Activated T-helper 2 cell treated with anti-CD3 and anti-CD28 coated beads, Interferon-gamma antibody, Interleukin-2, Interleukin-4, amounts not matched to agents 10 μg/mL and 5 μg/mL and 100 μg/mL, durations not matched to agents 14 hours and 24 hours and 36 hours (primary cell): ENCODE results near the gene TFRC. TPM values are rescaled to one million over a fixed set of nuclear protein-coding genes. Genes with fewer than 3 reads are reported as not detected.
"Not testable (repeated sequence)": the region's sequence is repeated elsewhere in the genome, so short reads cannot be mapped to it uniquely, and the experiment has no call there.

Source experiments
- DNase-seq: peaks from one replicate; pipeline ENCODE4 v3.0.0; 2021; ENCODE audit warnings: low spot score
- H3K27ac Mint-ChIP-seq: one replicate; pipeline ENCODE4 v1.8.0; 2021; ENCODE audit warnings: mixed read lengths
- H3K27me3 Mint-ChIP-seq: one replicate; pipeline ENCODE4 v1.8.0; 2021; ENCODE audit warnings: low read depth, mixed read lengths
- H3K36me3 Mint-ChIP-seq: one replicate; pipeline ENCODE4 v1.8.0; 2021; ENCODE audit warnings: low read depth, mixed read lengths
- H3K4me1 Mint-ChIP-seq: one replicate; pipeline ENCODE4 v1.8.0; 2021; ENCODE audit warnings: low read depth, mixed read lengths
- H3K4me3 Mint-ChIP-seq: one replicate; pipeline ENCODE4 v1.8.0; 2021; ENCODE audit warnings: low read depth, mild to moderate bottlenecking, moderate library complexity, mixed read lengths
- H3K9me3 Mint-ChIP-seq: one replicate; pipeline ENCODE4 v1.8.0; 2021; ENCODE audit warnings: mixed read lengths
- intact Hi-C: fragments of 100-400 bp; cut with micrococcal nuclease; formaldehyde crosslinking; loops from one replicate; pipeline ENCODE4 v1.15.1; 2023
- total RNA-seq: library from RNA; stranded (reverse); gene quantifications from 2 replicates; pipeline ENCODE4 v1.2.3, GENCODE V29; 2022

TFRC gene
- total RNA-seq, 1 donor from 2014 or later, result 644 TPM

DNA sequence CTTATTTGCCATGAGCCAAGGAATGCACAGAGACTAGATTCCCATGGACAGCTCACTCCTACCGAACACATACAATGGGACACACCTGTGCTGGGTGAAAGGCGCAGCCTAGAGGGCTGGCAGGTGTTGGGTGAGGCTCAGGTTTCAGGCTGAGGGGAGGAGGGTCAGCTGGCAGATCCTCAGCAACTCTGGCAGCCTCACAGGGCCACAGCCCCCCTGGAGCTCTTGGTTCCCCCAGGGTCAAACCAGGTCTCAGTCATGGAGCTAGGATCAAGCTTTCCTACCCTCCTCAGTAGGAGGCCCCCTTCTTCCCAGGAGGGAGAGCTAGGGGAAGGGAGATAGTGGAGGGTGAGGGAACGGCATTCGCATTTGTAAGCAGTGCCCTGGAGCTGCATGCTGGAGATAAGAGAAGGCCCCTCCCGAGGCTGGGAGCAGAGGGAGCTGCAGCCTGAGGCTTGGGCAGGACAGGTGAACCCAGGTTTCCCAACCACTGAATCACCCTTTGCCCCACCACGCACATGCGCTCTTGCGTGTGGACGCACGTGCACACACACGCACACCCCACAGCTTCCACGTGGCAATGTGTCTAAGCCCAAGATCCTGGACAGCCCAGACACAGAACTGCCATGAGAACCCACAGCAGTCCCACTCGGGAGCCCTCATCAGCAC, 26.3 kb upstream of the TFRC start:
- H3K9me3 Mint-ChIP-seq, result peaks cover 5% of the 10 kb centered on the region
- no peak overlapping the region for H3K4me3 Mint-ChIP-seq
- no peak for DNase-seq
- H3K27me3 Mint-ChIP-seq, result no peaks in the 10 kb centered on the region
- intact Hi-C loops, result no loop called here
- H3K27ac Mint-ChIP-seq, result no peak overlapping the region
- H3K4me1 Mint-ChIP-seq, result peaks cover 20% of the 10 kb centered on the region
- H3K36me3 Mint-ChIP-seq, result no peaks in the 10 kb centered on the region

DNA sequence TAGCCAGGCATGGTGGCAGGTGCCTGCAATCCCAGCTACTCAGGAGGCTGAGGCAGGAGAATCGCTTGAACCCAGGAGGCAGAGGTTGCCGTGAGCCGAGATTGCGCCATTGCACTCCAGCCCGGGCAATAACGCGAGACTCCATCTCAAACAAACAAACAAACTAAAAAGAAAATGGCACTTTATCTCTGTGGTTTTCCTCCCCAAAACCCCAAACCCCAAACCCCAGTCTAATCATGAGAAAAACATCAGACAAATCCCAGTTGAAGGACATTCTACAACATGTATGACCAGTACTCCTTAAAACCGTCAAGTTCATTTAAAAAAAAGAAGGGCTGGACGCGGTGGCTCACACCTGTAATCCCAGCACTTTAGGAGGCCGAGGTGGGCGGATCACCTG, 22.8 kb upstream of the TFRC start:
- H3K27me3 Mint-ChIP-seq, intact Hi-C loops, DNase-seq: not testable (repeated sequence)

DNA sequence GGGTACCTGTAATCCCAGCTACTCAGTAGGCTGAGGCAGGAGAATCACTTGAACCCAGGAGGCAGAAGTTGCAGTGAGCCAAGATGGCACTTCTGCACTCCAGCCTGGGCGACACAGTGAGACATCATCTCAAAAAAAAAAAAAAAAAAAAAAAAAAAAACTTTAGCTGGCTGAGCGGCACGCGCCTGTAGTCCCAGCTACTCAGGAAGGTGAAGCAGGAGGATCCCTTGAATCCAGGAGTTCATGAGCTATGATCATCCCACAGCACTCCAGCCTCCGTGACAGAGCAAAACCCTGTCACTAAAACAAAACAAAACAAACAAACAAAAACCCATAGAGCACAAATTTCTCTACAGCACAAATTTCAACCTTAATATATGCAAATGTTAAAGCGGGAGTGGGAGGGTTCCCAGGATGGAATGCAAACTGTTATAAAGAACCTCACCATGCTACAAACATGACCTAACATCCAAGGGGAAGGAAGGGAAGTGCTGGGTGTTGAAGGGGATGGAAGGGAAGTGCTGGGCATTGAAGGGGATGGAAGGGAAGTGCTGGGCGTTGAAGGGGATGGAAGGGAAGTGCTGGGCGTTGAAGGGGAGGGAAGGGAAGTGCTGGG, 16.6 kb upstream of the TFRC start:
- intact Hi-C loops, DNase-seq, H3K27me3 Mint-ChIP-seq, H3K4me3 Mint-ChIP-seq, H3K9me3 Mint-ChIP-seq, H3K36me3 Mint-ChIP-seq, H3K27ac Mint-ChIP-seq: not testable (repeated sequence)
- peaks cover 11% of the 10 kb centered on the region for H3K4me1 Mint-ChIP-seq

More for the DNA sequence above, 22.8 kb upstream of the TFRC start:
- H3K36me3 Mint-ChIP-seq, H3K4me3 Mint-ChIP-seq, H3K4me1 Mint-ChIP-seq, H3K27ac Mint-ChIP-seq: not testable (repeated sequence)
- peaks cover 11% of the 10 kb centered on the region for H3K9me3 Mint-ChIP-seq

GRCh38 chr3:196097373-196098154, 15.7 kb upstream of the TFRC start:
- peaks cover 12% of the 10 kb centered on the region for H3K4me1 Mint-ChIP-seq
- H3K27me3 Mint-ChIP-seq, result no peaks in the 10 kb centered on the region
- no peak overlapping the region for H3K4me3 Mint-ChIP-seq
- no peaks in the 10 kb centered on the region for H3K36me3 Mint-ChIP-seq
- intact Hi-C loops, result no loop called here
- H3K9me3 Mint-ChIP-seq, result peaks cover 3% of the 10 kb centered on the region
- no peak for DNase-seq
- H3K27ac Mint-ChIP-seq, result no peak overlapping the region

DNA sequence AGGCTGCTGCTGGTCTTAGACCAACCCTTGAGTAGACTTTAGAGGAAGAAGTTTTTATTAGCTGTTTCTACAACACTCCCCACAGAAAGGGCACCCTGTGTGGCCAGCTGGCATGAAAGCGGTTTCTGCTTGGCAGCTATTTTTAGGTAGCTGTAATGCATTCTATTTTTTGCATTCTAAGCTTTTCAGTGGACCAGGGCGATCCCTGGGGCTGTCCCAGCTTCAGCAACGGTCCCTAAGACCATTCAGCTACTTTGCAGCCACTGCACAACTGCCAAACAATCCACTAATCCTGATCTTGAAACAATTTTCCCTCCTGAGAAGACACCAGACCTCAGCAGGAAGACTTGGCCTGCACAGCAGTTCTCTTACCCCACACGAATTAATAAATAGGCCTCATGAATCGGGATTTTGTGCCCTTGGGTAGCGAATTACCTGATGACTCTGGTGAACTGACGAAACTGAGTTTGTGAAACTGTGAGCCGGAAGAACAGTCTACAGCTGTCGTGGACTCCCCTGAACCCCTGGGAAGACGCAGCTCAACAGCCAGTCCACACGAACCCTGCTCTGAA, 14.6 kb upstream of the TFRC start:
- H3K36me3 Mint-ChIP-seq, result no peaks in the 10 kb centered on the region
- intact Hi-C loops, result no loop called here
- DNase-seq, result no peak
- H3K27me3 Mint-ChIP-seq, result no peaks in the 10 kb centered on the region
- H3K4me3 Mint-ChIP-seq, result no peak overlapping the region
- peaks cover 12% of the 10 kb centered on the region for H3K4me1 Mint-ChIP-seq
- no peaks in the 10 kb centered on the region for H3K9me3 Mint-ChIP-seq
- H3K27ac Mint-ChIP-seq, result no peak overlapping the region

DNA sequence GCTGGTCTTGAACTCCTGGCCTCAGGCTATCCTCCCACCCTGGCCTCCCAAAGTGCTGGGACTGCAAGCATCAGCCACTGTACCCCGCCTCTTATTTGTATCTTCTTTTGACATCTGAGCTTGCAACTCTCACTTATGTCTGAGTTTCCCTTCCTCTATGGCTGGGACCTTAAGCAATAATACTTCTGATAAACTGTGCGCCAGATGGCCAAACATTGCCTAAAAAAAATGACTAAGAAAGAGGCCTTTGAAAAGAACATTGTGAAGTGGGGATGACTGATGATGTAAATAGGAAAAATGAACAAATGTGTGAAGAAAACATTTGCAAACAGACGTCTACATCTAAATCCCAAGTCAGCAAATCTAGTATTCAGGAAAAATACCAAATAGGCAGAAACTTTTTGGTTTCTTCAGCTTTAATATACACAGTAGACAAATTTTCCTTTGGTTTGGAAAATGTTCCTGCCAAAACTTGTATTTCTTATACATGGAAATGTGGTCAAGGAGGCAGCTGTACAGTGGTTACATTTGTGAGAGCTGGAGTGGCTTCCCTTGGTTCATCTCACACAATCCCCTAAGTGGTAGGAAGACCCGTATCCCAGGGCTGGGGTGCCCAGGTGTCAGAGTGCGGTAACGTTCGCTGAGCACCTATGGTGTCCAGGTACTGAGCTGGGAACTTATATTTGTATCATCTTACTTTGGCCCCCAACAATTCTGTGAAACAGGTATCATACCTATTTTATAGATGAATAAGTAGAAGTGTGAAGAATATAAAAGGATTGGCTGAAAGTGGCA, 11.6 kb upstream of the TFRC start:
- intact Hi-C loops, result no loop called here
- H3K4me1 Mint-ChIP-seq, result peaks cover 14% of the 10 kb centered on the region
- H3K4me3 Mint-ChIP-seq, result no peak overlapping the region
- H3K27me3 Mint-ChIP-seq, result no peaks in the 10 kb centered on the region
- no peak overlapping the region for H3K27ac Mint-ChIP-seq
- H3K9me3 Mint-ChIP-seq, result no peaks in the 10 kb centered on the region
- no peaks in the 10 kb centered on the region for H3K36me3 Mint-ChIP-seq
- no peak for DNase-seq

- Mint-ChIP-seq H3K4me1 (peaks cover 9% of the 10 kb centered on the region), H3K9me3 (no peaks in the 10 kb centered on the region), H3K27me3 (no peaks in the 10 kb centered on the region), H3K27ac (no peak overlapping the region), H3K4me3 (no peak overlapping the region), H3K36me3 (no peaks in the 10 kb centered on the region)
- intact Hi-C loops, result no loop called here
- DNase-seq, result no peak
Measured at GRCh38 chr3:196087906-196088305, 6.0 kb upstream of the TFRC start.

DNA sequence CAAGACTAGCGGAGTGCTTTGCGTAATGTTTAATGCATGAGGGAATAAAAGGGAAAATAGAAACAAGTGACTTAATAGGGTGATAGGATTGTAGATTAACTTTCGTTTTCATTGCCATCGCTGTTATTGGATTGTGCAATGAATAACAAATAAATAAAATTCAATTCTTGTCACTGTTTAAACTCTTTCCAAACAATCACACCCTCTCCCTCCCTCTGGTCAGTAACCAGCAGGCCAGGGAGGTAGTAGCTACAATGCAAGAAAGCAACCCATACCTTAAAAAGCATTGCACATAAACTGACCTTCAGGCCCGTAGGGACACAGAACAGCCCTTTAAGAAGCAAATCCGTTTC, 705 bp upstream of the TFRC start:
- intact Hi-C loops, result loop anchor here (1.0 kb wide), 2 partner anchors 30 to 97 kb away; no protein-coding TSS in a partner anchor
- Mint-ChIP-seq H3K4me3 (peak overlapping the region; percentile 99), H3K4me1 (peaks cover 27% of the 10 kb centered on the region), H3K36me3 (peaks cover 37% of the 10 kb centered on the region), H3K27me3 (no peaks in the 10 kb centered on the region), H3K9me3 (no peaks in the 10 kb centered on the region), H3K27ac (peak overlapping the region; percentile 92)
- no peak for DNase-seq

- peak; percentile 59 for DNase-seq
- Mint-ChIP-seq H3K27ac (peak overlapping the region; percentile 95), H3K9me3 (no peaks in the 10 kb centered on the region), H3K4me3 (peak overlapping the region; percentile 99), H3K4me1 (peaks cover 33% of the 10 kb centered on the region), H3K36me3 (peaks cover 46% of the 10 kb centered on the region), H3K27me3 (no peaks in the 10 kb centered on the region)
- intact Hi-C loops, result no loop called here
Measured at GRCh38 chr3:196081002-196081833, 672 bp downstream of the TFRC start.

GRCh38 chr3:196080101-196080846, 1.6 kb downstream of the TFRC start:
- Mint-ChIP-seq H3K4me3 (peak overlapping the region; percentile 99), H3K4me1 (peaks cover 33% of the 10 kb centered on the region), H3K36me3 (peaks cover 53% of the 10 kb centered on the region), H3K27ac (peak overlapping the region; percentile 95)
- H3K9me3 Mint-ChIP-seq, intact Hi-C loops, H3K27me3 Mint-ChIP-seq, DNase-seq: not testable (repeated sequence)

DNA sequence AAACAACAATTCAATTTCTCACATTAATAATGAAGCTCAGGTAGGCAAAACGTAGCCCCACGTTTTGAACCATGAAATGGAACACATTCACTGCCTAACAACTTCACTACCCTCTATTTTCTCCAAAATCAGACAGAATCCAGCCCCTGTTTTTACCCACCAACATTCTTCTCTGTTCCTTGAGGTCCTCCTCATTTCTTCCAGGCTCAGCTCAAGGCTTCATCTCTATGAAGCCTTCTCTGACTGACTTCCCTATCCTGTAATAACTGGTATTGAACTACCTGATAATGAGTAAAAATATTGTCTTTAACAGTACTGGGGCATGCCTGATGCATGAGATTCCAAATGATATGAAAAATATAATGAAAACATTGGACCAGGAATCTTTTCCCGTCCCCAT, 2.2 kb downstream of the TFRC start:
- no peak for DNase-seq
- Mint-ChIP-seq H3K36me3 (peaks cover 58% of the 10 kb centered on the region), H3K9me3 (no peaks in the 10 kb centered on the region), H3K4me1 (peaks cover 36% of the 10 kb centered on the region), H3K27ac (peak overlapping the region; percentile 95), H3K27me3 (no peaks in the 10 kb centered on the region), H3K4me3 (peak overlapping the region; percentile 99)
- intact Hi-C loops, result no loop called here
